ENCODE measurements around the gene DUSP7.

Gene DUSP7

GRCh38 chr3:52006017-52006819 lies 50.2 kb downstream of the DUSP7 start:
- POLR2A ChIA-PET: interaction anchor here (0.7 to 1.0 kb wide), 3 partner anchors 11 to 271 kb away, joined by 3 to 4 read pairs (median 4); partner anchors contain the start of genes DUSP7 and RPL29
- peak overlapping the region; percentile 4; the same call in 1 of the 2 replicates for H3K4me3 ChIP-seq (ENCODE audit: low read depth, low read length)
- peak; percentile 88; the same call in 1 of the 2 replicates for TF ChIP-seq ZNF701 (tag by site-specific recombination; IDR thresholded peaks at IDR 0.05)
- TF ChIP-seq ZFP41 (tag by site-specific recombination; IDR thresholded peaks at IDR 0.05; ENCODE audit: borderline replicate concordance): no peak
- peak; percentile 22; the same call in 1 of the 2 replicates for TF ChIP-seq ZIC2 (tag by site-specific recombination; IDR thresholded peaks at IDR 0.05)
- no peak for TF ChIP-seq ZSCAN4 (tag by site-specific recombination; IDR thresholded peaks at IDR 0.05)
- TF ChIP-seq ZNF23 (tag by site-specific recombination; IDR thresholded peaks at IDR 0.05; ENCODE audit: borderline replicate concordance): no peak
- CTCF ChIA-PET: interaction anchor here (0.7 to 5.8 kb wide), 7 partner anchors 10 to 122 kb away, joined by 3 to 62 read pairs (median 3); partner anchors contain the start of genes PARP3 and RPL29
- no peak overlapping the region for H3K27ac ChIP-seq (ENCODE audit: extremely low read depth, low read depth, low read length)
- H3K9me3 ChIP-seq (ENCODE audit: control insufficient read depth, insufficient read depth, low read depth, low read length): no peaks in the 10 kb centered on the region
- no peaks in the 10 kb centered on the region for H3K4me1 ChIP-seq (ENCODE audit: control insufficient read depth, insufficient read depth, low read length)
- no peaks in the 10 kb centered on the region for H3K36me3 ChIP-seq (ENCODE audit: control insufficient read depth in 2 of 2, insufficient read depth in 1 of 2, low read length in 2 of 2)

GRCh38 chr3:52005571-52005986 lies 50.8 kb downstream of the DUSP7 start:
- peak overlapping the region; percentile 4; the same call in 1 of the 2 replicates for H3K4me3 ChIP-seq (ENCODE audit: low read depth, low read length)
- ChIA-PET CTCF (interaction anchor here (0.6 to 5.8 kb wide), 8 partner anchors 10 to 895 kb away, joined by 3 to 62 read pairs (median 3); partner anchors contain the start of genes PARP3 and RPL29), POLR2A (interaction anchor here (0.6 to 1.0 kb wide), 5 partner anchors 10 to 272 kb away, joined by 3 to 7 read pairs (median 4); partner anchors contain the start of genes DUSP7 and RPL29)
- 0 out of 2 replicates have a peak, but pooled peaks have one; percentile 52 for TF ChIP-seq KLF17 (tag by site-specific recombination; IDR thresholded peaks at IDR 0.05)
- 0 out of 2 replicates have a peak, but pooled peaks have one; percentile 26 for TF ChIP-seq OSR2 (tag by site-specific recombination; IDR thresholded peaks at IDR 0.05)
- no peak for TF ChIP-seq ZNF18 (tag by site-specific recombination; IDR thresholded peaks at IDR 0.05)
- peak; percentile 91 for TF ChIP-seq EGR2 (tag by site-specific recombination; IDR thresholded peaks at IDR 0.05; ENCODE audit: low read depth)
- TF ChIP-seq ZNF302 (tag by site-specific recombination; IDR thresholded peaks at IDR 0.05; ENCODE audit: low read depth): no peak
- TF ChIP-seq ZNF324 (tag by site-specific recombination; IDR thresholded peaks at IDR 0.05): no peak
- TF ChIP-seq YY2 (tag by site-specific recombination; IDR thresholded peaks at IDR 0.05): no peak
- no peak for TF ChIP-seq ZNF621 (tag by site-specific recombination; IDR thresholded peaks at IDR 0.05)
- no peak for TF ChIP-seq SP2 (tag by site-specific recombination; IDR thresholded peaks at IDR 0.05)
- TF ChIP-seq SP7 (tag by site-specific recombination; IDR thresholded peaks at IDR 0.05): 0 out of 2 replicates have a peak, but pooled peaks have one; percentile 24
- TF ChIP-seq ZNF747 (tag by site-specific recombination; IDR thresholded peaks at IDR 0.05): no peak
- TF ChIP-seq ZIC2 (tag by site-specific recombination; IDR thresholded peaks at IDR 0.05): peak; percentile 50
- peak; percentile 56 for TF ChIP-seq PATZ1 (tag by site-specific recombination; IDR thresholded peaks at IDR 0.05)
- TF ChIP-seq GLIS1 (tag by site-specific recombination; IDR thresholded peaks at IDR 0.05): peak; percentile 17; the same call in 1 of the 2 replicates
- TF ChIP-seq ZFHX2 (tag by site-specific recombination; conservative IDR thresholded peaks at IDR 0.05): peak; percentile 93
- TF ChIP-seq ZBTB17 (tag by site-specific recombination; IDR thresholded peaks at IDR 0.05): peak; percentile 73
- no peaks in the 10 kb centered on the region for H3K9me3 ChIP-seq (ENCODE audit: control insufficient read depth, insufficient read depth, low read depth, low read length)
- no peaks in the 10 kb centered on the region for H3K4me1 ChIP-seq (ENCODE audit: control insufficient read depth, insufficient read depth, low read length)
- no peak overlapping the region for H3K27ac ChIP-seq (ENCODE audit: extremely low read depth, low read depth, low read length)
- no peaks in the 10 kb centered on the region for H3K36me3 ChIP-seq (ENCODE audit: control insufficient read depth in 2 of 2, insufficient read depth in 1 of 2, low read length in 2 of 2)

Data from HEK293 (cell line).